Stomach (tissue), 4 donors: ENCODE data around the gene TNS3.

Experiments used
- EP300 ChIP-seq: sonication (generic); formaldehyde crosslinking; IDR thresholded peaks from one replicate; pipeline ENCODE4 v1.6.1; 2017; ENCODE audit warnings: antibody characterized with exemption
- POLR2A ChIP-seq, 4 donors: fragments of 450-650 bp; IDR thresholded peaks; one replicate each; pipeline ENCODE4 v1.6.1; 2016; ENCODE audit warnings: antibody characterized with exemption in 4 of 4, control low read depth in 2 of 4, mild to moderate bottlenecking in 1 of 4, moderate library complexity in 1 of 4
- POLR2AphosphoS5 ChIP-seq, 3 donors: sonication (generic); formaldehyde crosslinking; IDR thresholded peaks; one replicate each; pipeline ENCODE4 v1.6.1; 2016; ENCODE audit warnings: antibody characterized with exemption in 3 of 3
- TF ChIP-seq, protein P1 (sequence below), 7 experiments: fragments of 450-650 bp in 4 of 7; fragments of 200-600 bp in 3 of 7; sonication (generic) in 3 of 7; IDR thresholded peaks; one replicate each; pipeline ENCODE4 v1.5.1; 2016 to 2019; ENCODE audit warnings: antibody characterized with exemption in 7 of 7, control low read depth in 2 of 7, mild to moderate bottlenecking in 1 of 7

GRCh38 chr7:47379629-47380324 lies 202.1 kb downstream of the TNS3 start:
- TF ChIP-seq POLR2AphosphoS5 (IDR thresholded peaks at IDR 0.05) (peak in 2 of 3 donors; percentile 55 to 69), EP300 (no peak), POLR2A (IDR thresholded peaks at IDR 0.05) (no peak)
- TF ChIP-seq, protein P1, sequence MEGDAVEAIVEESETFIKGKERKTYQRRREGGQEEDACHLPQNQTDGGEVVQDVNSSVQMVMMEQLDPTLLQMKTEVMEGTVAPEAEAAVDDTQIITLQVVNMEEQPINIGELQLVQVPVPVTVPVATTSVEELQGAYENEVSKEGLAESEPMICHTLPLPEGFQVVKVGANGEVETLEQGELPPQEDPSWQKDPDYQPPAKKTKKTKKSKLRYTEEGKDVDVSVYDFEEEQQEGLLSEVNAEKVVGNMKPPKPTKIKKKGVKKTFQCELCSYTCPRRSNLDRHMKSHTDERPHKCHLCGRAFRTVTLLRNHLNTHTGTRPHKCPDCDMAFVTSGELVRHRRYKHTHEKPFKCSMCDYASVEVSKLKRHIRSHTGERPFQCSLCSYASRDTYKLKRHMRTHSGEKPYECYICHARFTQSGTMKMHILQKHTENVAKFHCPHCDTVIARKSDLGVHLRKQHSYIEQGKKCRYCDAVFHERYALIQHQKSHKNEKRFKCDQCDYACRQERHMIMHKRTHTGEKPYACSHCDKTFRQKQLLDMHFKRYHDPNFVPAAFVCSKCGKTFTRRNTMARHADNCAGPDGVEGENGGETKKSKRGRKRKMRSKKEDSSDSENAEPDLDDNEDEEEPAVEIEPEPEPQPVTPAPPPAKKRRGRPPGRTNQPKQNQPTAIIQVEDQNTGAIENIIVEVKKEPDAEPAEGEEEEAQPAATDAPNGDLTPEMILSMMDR (IDR thresholded peaks at IDR 0.05) = no peak
